ENCODE data around the gene FDX1.

FDX1 gene

DNA sequence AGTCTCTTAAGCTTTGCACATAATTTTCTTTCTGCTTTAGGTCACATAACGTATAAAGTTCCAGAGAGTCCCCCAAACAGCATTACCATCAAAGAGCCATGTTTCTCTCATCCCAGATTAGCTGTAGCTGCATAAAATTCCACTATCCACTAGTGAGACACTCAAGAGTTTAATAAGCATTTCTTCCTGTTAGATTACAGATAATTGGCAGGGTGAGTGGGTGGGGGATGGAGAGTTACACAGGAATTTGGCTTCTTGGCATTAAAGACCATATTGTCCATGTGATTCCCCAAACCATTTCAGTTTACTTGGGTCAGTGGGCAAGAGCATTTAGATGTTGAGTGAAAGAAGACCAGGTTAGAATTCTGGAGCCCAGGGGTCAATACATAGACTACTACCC is 82.3 kb downstream of the FDX1 start:
- DNase-seq = no peak

DNA sequence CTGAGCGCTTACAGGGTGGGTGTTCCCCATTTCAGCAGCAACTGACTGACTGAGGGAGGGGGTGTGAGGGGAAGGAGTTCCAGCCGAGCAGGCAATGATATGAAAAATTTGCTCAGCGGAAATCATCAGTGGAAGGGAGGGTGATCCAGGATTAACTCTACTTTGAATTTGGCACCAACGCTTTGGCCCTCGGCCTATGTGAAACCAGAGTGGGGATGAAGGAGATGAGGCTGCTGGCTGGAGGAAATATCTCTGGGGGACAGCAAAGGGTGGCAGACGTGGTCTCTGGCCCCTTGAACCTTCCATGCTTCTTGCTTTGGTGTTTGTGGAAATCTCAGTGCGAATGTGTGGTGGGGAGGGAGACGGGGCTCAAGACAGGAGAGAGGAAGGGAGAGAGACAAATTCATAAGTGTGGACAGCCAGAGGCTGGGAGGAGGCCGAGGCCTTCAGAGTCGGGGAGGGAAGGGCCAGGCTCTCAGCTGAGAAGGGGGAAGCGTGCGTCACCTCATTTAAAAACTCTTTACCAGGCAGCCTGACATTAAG is 83.6 kb downstream of the FDX1 start:
- no peak for DNase-seq

DNA sequence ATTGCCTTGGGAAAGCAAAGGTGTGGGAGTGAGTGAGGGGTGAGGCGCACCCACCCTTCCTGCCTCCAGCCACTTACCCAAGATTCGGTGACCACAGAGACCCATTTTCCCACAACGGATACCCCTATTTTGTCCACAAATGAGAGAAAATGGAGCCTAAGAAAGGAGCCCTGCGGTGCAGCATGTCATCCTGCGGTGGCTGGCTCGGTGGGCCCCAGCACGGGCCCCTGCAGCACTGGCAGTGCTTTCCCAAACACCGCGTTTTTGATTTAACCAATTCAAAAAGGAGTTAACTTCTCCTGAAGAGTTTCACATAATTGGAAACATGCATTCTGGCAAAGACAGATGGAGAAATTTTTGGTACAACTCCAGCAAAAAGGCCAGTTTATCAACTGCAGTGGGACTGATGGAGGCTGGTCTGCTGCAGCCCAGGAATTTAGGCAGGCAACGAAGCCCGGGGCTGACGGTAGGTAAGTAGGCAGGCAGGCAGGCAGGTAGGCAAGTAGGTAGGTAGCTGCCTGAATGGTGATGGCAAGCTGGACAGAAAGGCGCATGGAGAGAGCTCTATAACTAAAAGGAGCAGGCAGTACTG is 84.2 kb downstream of the FDX1 start:
- DNase-seq = no peak
